OCI-LY1 (cell line): Measurements from ENCODE around the gene ZNF407.

Source experiments
- H2AFZ ChIP-seq: fragments of 200-600 bp; sonication (generic), shearing (Covaris generic); 2 replicates; pipeline ENCODE4 v1.6.0; 2014; ENCODE audit warnings: antibody characterized with exemption, mild to moderate bottlenecking, low read length
- H3F3A ChIP-seq: fragments of 200-600 bp; sonication (generic), shearing (Covaris generic); 2 replicates; pipeline ENCODE4 v1.6.0; 2014; ENCODE audit warnings: mild to moderate bottlenecking, antibody characterized with exemption, low read length, moderate library complexity; ENCODE audit not compliant: insufficient read depth
- H3K27ac ChIP-seq: fragments of 200-600 bp; sonication (generic); 2 replicates; pipeline ENCODE4 v1.5.1; 2014; ENCODE audit warnings: low read length, mixed run types, mild to moderate bottlenecking, low read depth; ENCODE audit not compliant: poor library complexity, severe bottlenecking
- H3K27me3 ChIP-seq: fragments of 200-600 bp; sonication (generic); 2 replicates; pipeline ENCODE4 v1.6.0; 2014; ENCODE audit warnings: antibody characterized with exemption, mild to moderate bottlenecking, low read length, moderate library complexity; ENCODE audit not compliant: insufficient read depth
- H3K36me3 ChIP-seq: fragments of 200-600 bp; sonication (generic); 2 replicates; pipeline ENCODE4 v1.6.1; 2014; ENCODE audit warnings: mild to moderate bottlenecking, antibody characterized with exemption, low read length, moderate library complexity, mixed read lengths; ENCODE audit not compliant: insufficient read depth
- H3K4me1 ChIP-seq: fragments of 200-600 bp; sonication (generic); 2 replicates; pipeline ENCODE4 v1.5.1; 2014; ENCODE audit warnings: mild to moderate bottlenecking, low read length, moderate library complexity; ENCODE audit not compliant: insufficient read depth, severe bottlenecking
- H3K4me2 ChIP-seq: fragments of 200-600 bp; sonication (generic), shearing (Covaris generic); 2 replicates; pipeline ENCODE4 v1.6.1; 2014; ENCODE audit warnings: low read length
- H3K4me3 ChIP-seq: fragments of 200-600 bp; sonication (generic); 2 replicates; pipeline ENCODE4 v1.5.1; 2014; ENCODE audit warnings: low read length, low read depth, mild to moderate bottlenecking, mixed read lengths; ENCODE audit not compliant: poor library complexity, severe bottlenecking
- H3K79me2 ChIP-seq: fragments of 200-600 bp; shearing (Covaris generic); 2 replicates; pipeline ENCODE4 v1.6.1; 2016; ENCODE audit warnings: mixed run types, low read length, mixed read lengths; ENCODE audit not compliant: insufficient read depth
- H3K9ac ChIP-seq: fragments of 200-600 bp; sonication (generic), shearing (Covaris generic); 2 replicates; pipeline ENCODE4 v1.6.1; 2014; ENCODE audit warnings: mild to moderate bottlenecking, low read length, mixed read lengths
- H3K9me2 ChIP-seq: fragments of 200-600 bp; sonication (generic), shearing (Covaris generic); 2 replicates; pipeline ENCODE4 v1.6.1; 2014; ENCODE audit warnings: low read depth, mild to moderate bottlenecking, low read length, mixed read lengths
- H3K9me3 ChIP-seq: fragments of 200-600 bp; shearing (Covaris generic); 2 replicates; pipeline ENCODE4 v1.6.1; 2014; ENCODE audit warnings: low read length, mixed read lengths
- H4K20me1 ChIP-seq: fragments of 200-600 bp; sonication (generic), shearing (Covaris generic); 2 replicates; pipeline ENCODE4 v1.6.0; 2016; ENCODE audit warnings: mild to moderate bottlenecking, low read length; ENCODE audit not compliant: insufficient read depth
- CTCF ChIP-seq: fragments of 200-600 bp; sonication (generic), shearing (Covaris generic); IDR thresholded peaks from 2 replicates; pipeline ENCODE4 v1.5.1; 2017; ENCODE audit warnings: mild to moderate bottlenecking, antibody characterized with exemption, low read length, moderate library complexity, mixed read lengths
- EZH2 ChIP-seq: fragments of 200-600 bp; sonication (generic), shearing (Covaris generic); IDR thresholded peaks from 2 replicates; pipeline ENCODE4 v1.8.0; 2017; ENCODE audit warnings: borderline replicate concordance, mixed run types, mild to moderate bottlenecking, antibody characterized with exemption, low read length, moderate library complexity, mixed read lengths

Gene ZNF407

GRCh38 chr18:74778191-74778847, 180.6 kb downstream of the ZNF407 start:
- no peak overlapping the region for H2AFZ ChIP-seq

GRCh38 chr18:74784752-74785151, 187.1 kb downstream of the ZNF407 start:
- TF ChIP-seq EZH2: no peak
- no peak for TF ChIP-seq CTCF
- Histone ChIP-seq H3K4me3 (no peak overlapping the region), H3K9me3 (no peaks in the 10 kb centered on the region), H3K36me3 (no peaks in the 10 kb centered on the region), H2AFZ (no peak overlapping the region), H4K20me1 (no peaks in the 10 kb centered on the region), H3K9ac (no peak overlapping the region), H3K4me1 (no peaks in the 10 kb centered on the region), H3K79me2 (no peaks in the 10 kb centered on the region), H3F3A (no peaks in the 10 kb centered on the region), H3K27ac (no peak overlapping the region), H3K27me3 (no peaks in the 10 kb centered on the region), H3K4me2 (no peak overlapping the region), H3K9me2 (no peaks in the 10 kb centered on the region)

More at GRCh38 chr18:74778191-74778847, 180.6 kb downstream of the ZNF407 start:
- Histone ChIP-seq H4K20me1 (no peaks in the 10 kb centered on the region), H3K36me3 (no peaks in the 10 kb centered on the region), H3K27me3 (no peaks in the 10 kb centered on the region), H3K4me1 (no peaks in the 10 kb centered on the region), H3F3A (no peaks in the 10 kb centered on the region), H3K9me3 (no peaks in the 10 kb centered on the region), H3K9ac (no peak overlapping the region), H3K27ac (no peak overlapping the region), H3K9me2 (no peaks in the 10 kb centered on the region), H3K79me2 (no peaks in the 10 kb centered on the region), H3K4me3 (no peak overlapping the region), H3K4me2 (no peak overlapping the region)
- TF ChIP-seq CTCF (no peak), EZH2 (no peak)

GRCh38 chr18:74785632-74786031, 188.0 kb downstream of the ZNF407 start:
- Histone ChIP-seq H2AFZ (no peak overlapping the region), H3K27ac (no peak overlapping the region), H3K4me1 (no peaks in the 10 kb centered on the region), H4K20me1 (no peaks in the 10 kb centered on the region), H3K4me2 (no peak overlapping the region), H3K9me2 (no peaks in the 10 kb centered on the region), H3K36me3 (no peaks in the 10 kb centered on the region), H3K27me3 (no peaks in the 10 kb centered on the region), H3K9ac (no peak overlapping the region), H3K4me3 (no peak overlapping the region), H3F3A (no peaks in the 10 kb centered on the region), H3K9me3 (no peaks in the 10 kb centered on the region), H3K79me2 (no peaks in the 10 kb centered on the region)
- no peak for TF ChIP-seq CTCF
- no peak for TF ChIP-seq EZH2
